HepG2 (cell line): ENCODE data around the gene TKFC. TPM values are rescaled to one million over a fixed set of nuclear protein-coding genes. Genes with fewer than 3 reads are reported as not detected.

Source experiments
- BORCS8-MEF2B ChIP-seq: sonication (generic); formaldehyde crosslinking; IDR thresholded peaks from 2 replicates; pipeline ENCODE4 v1.8.0; 2022; ENCODE audit warnings: mild to moderate bottlenecking, missing genetic modification reagents
- CSRNP1 ChIP-seq: sonication (generic); formaldehyde crosslinking; IDR thresholded peaks from 2 replicates; pipeline ENCODE4 v1.8.1; 2023; ENCODE audit warnings: mild to moderate bottlenecking, missing genetic modification reagents
- FOXO1 ChIP-seq: sonication (generic); formaldehyde crosslinking; IDR thresholded peaks from 2 replicates; pipeline ENCODE4 v1.4.0; 2020; ENCODE audit warnings: missing genetic modification reagents
- MAFK ChIP-seq, 2 experiments: IDR thresholded peaks in 1 of 2; conservative IDR thresholded peaks in 1 of 2; 2 replicates each; pipeline ENCODE4 v1.6.1; 2011; ENCODE audit warnings: improper control_type of control experiment in 2 of 2, low read length in 2 of 2
- NR2C2 ChIP-seq: sonication (generic); formaldehyde crosslinking; IDR thresholded peaks from 2 replicates; pipeline ENCODE4 v1.4.0; 2020; ENCODE audit warnings: missing genetic modification reagents, mild to moderate bottlenecking, moderate library complexity, borderline replicate concordance
- PAXIP1 ChIP-seq: sonication (generic); formaldehyde crosslinking; conservative IDR thresholded peaks from 2 replicates; pipeline ENCODE4 v1.4.0; 2020; ENCODE audit warnings: mild to moderate bottlenecking, missing genetic modification reagents, moderate library complexity
- SOX13 ChIP-seq, 3 experiments: fragments of 450-650 bp in 1 of 3; sonication (generic) in 1 of 3; formaldehyde crosslinking in 1 of 3; IDR thresholded peaks in 2 of 3; conservative IDR thresholded peaks in 1 of 3; 2 replicates each; pipeline versions ENCODE4 v1.5.0 to v1.6.1; 2016 to 2020; ENCODE audit warnings: antibody characterized with exemption in 1 of 3, mild to moderate bottlenecking in 1 of 3, missing compliant biosample characterization in 1 of 3, missing genetic modification reagents in 1 of 3, moderate library complexity in 1 of 3
- TCF7L2 ChIP-seq: IDR thresholded peaks from 2 replicates; pipeline ENCODE4 v1.6.1; 2011; ENCODE audit warnings: mild to moderate bottlenecking, low read depth, low read length, moderate library complexity
- TEAD2 ChIP-seq: sonication (generic); formaldehyde crosslinking; IDR thresholded peaks from 2 replicates; pipeline ENCODE4 v1.9.0; 2021; ENCODE audit warnings: missing genetic modification reagents
- ZBTB20 ChIP-seq: sonication (generic); formaldehyde crosslinking; IDR thresholded peaks from 2 replicates; pipeline ENCODE4 v1.8.1; 2023; ENCODE audit warnings: missing genetic modification reagents, low read depth, mild to moderate bottlenecking, borderline replicate concordance
- ZMAT3 ChIP-seq: sonication (generic); formaldehyde crosslinking; conservative IDR thresholded peaks from 2 replicates; pipeline ENCODE4 v1.7.0; 2021; ENCODE audit warnings: missing genetic modification reagents
- ZNF207 ChIP-seq: fragments of 450-650 bp; IDR thresholded peaks from 2 replicates; pipeline ENCODE4 v1.6.1; 2016; ENCODE audit warnings: antibody characterized with exemption, borderline replicate concordance
- ZNF605 ChIP-seq: sonication (generic); formaldehyde crosslinking; IDR thresholded peaks from 2 replicates; pipeline ENCODE4 v1.8.0; 2022; ENCODE audit warnings: mild to moderate bottlenecking, missing genetic modification reagents
- ZNF670 ChIP-seq: sonication (generic); formaldehyde crosslinking; IDR thresholded peaks from 2 replicates; pipeline ENCODE4 v1.8.0; 2022; ENCODE audit warnings: mild to moderate bottlenecking, missing genetic modification reagents, borderline replicate concordance
- ZSCAN29 ChIP-seq: sonication (generic); formaldehyde crosslinking; conservative IDR thresholded peaks from 2 replicates; pipeline ENCODE4 v1.4.0; 2020; ENCODE audit warnings: mild to moderate bottlenecking, missing genetic modification reagents
- ZSCAN9 ChIP-seq: IDR thresholded peaks from 2 replicates; pipeline ENCODE4 v1.6.1; 2016; ENCODE audit warnings: borderline replicate concordance
- polyA plus RNA-seq, 8 experiments: library from polyadenylated mRNA; depleted of rRNA in 3 of 8; stranded (reverse) in 7 of 8; unstranded in 1 of 8; fragments of >200 nt; fragmentation: Illumina TruSeq in 4 of 8; extraction: Trizol in 4 of 8; gene quantifications; 2 replicates each; pipeline versions ENCODE4 v1.2.1 to v1.2.3, GENCODE V29; 2011 to 2016; ENCODE audit warnings: low read depth in 4 of 8, missing spikeins in 1 of 8, mixed read lengths in 1 of 8; ENCODE audit not compliant: insufficient read depth in 1 of 8
- total RNA-seq, 5 experiments: library from RNA; depleted of rRNA; stranded (reverse); fragments of >200 nt; fragmentation: Illumina TruSeq; extraction: Trizol; gene quantifications; 2 replicates each; pipeline ENCODE4 v1.2.3, GENCODE V29; 2016; ENCODE audit warnings: low read depth in 1 of 5
- TF ChIP-seq, protein P1 (sequence below): sonication (generic); formaldehyde crosslinking; IDR thresholded peaks from 2 replicates; pipeline ENCODE4 v1.8.1; 2022; ENCODE audit warnings: mild to moderate bottlenecking, missing genetic modification reagents

Gene TKFC
- total and polyA plus RNA-seq, 2 of the 13 experiments (the other 11 are each of a cell fraction or from before 2014, with no cell fraction given) = 147 to 197 TPM

GRCh38 chr11:61294717-61295595, 38.1 kb upstream of the TKFC start, which contains the start of gene VWCE (continued):
- TF ChIP-seq ZSCAN9 (CRISPR knock-in tag) (no peak), BORCS8-MEF2B (CRISPR knock-in tag) (0 out of 2 replicates have a peak, but pooled peaks have one; percentile 11), SOX13 (IDR thresholded peaks at IDR 0.05) (no peak), SOX13 (CRISPR knock-in tag; conservative IDR thresholded peaks at IDR 0.05 in 1 of 2, IDR thresholded peaks at IDR 0.05 in 1 of 2) (peak in 1 of 2 experiments; percentile 48; a peak in 1 of 4 replicates), ZNF207 (no peak), TCF7L2 (no peak), FOXO1 (CRISPR knock-in tag) (no peak; the same call in 1 of the 2 replicates), NR2C2 (CRISPR knock-in tag) (peak; percentile 53), ZNF670 (CRISPR knock-in tag) (no peak; the same call in 1 of the 2 replicates), TEAD2 (CRISPR knock-in tag) (no peak), ZSCAN29 (CRISPR knock-in tag) (peak; percentile 53; the same call in 1 of the 2 replicates), ZBTB20 (no peak), CSRNP1 (no peak; the same call in 1 of the 2 replicates), ZNF605 (CRISPR knock-in tag) (peak; percentile 88), ZMAT3 (CRISPR knock-in tag) (peak; percentile 74), MAFK (conservative IDR thresholded peaks at IDR 0.05 in 1 of 2, IDR thresholded peaks at IDR 0.05 in 1 of 2; ENCODE audit: low read length in 2 of 2) (no peak), PAXIP1 (CRISPR knock-in tag) (peak; percentile 73)
- TF ChIP-seq, protein P1, sequence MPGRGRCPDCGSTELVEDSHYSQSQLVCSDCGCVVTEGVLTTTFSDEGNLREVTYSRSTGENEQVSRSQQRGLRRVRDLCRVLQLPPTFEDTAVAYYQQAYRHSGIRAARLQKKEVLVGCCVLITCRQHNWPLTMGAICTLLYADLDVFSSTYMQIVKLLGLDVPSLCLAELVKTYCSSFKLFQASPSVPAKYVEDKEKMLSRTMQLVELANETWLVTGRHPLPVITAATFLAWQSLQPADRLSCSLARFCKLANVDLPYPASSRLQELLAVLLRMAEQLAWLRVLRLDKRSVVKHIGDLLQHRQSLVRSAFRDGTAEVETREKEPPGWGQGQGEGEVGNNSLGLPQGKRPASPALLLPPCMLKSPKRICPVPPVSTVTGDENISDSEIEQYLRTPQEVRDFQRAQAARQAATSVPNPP (CRISPR knock-in tag) = no peak
